HuH-7 (cell line): ENCODE data around the gene RNF43.

Source experiments
- DNase-seq: peaks from one replicate; pipeline ENCODE4 v3.0.0; 2011; ENCODE audit warnings: low spot score

RNF43 gene

GRCh38 chr17:58417300-58418092 is at the start of gene RNF43:
RNF43 (minus strand) TSS chr17:58417534; CDS start chr17:58415577, 1,957 bp downstream.
- peak; percentile 75 for DNase-seq

GRCh38 chr17:58455491-58455890 is 38.2 kb upstream of the RNF43 start:
- DNase-seq: no peak

- DNase-seq: no peak
These were observed 35.4 kb upstream of the RNF43 start for GRCh38 chr17:58452738-58453137.

- DNase-seq: peak; percentile 69
These were observed 30.0 kb upstream of the RNF43 start for GRCh38 chr17:58447039-58447975.

- DNase-seq: no peak
These were observed 28.8 kb upstream of the RNF43 start for GRCh38 chr17:58446086-58446485.

- DNase-seq: no peak
These were observed 19.5 kb upstream of the RNF43 start for GRCh38 chr17:58436805-58437239.

- DNase-seq: no peak
These were observed 18.9 kb upstream of the RNF43 start for GRCh38 chr17:58436245-58436644.

- no peak for DNase-seq
These were observed 15.7 kb upstream of the RNF43 start for GRCh38 chr17:58432806-58433573.

- no peak for DNase-seq
These were observed 10.5 kb upstream of the RNF43 start for GRCh38 chr17:58427807-58428206.

GRCh38 chr17:58421711-58422110 is 4.4 kb upstream of the RNF43 start:
- no peak for DNase-seq

GRCh38 chr17:58420827-58421226 is 3.5 kb upstream of the RNF43 start:
- DNase-seq: no peak

GRCh38 chr17:58416937-58417299 is 416 bp downstream of the RNF43 start:
- no peak for DNase-seq

- no peak for DNase-seq
These were observed 938 bp downstream of the RNF43 start for GRCh38 chr17:58416396-58416795.

- DNase-seq: peak; percentile 30
These were observed 1.8 kb downstream of the RNF43 start for GRCh38 chr17:58415371-58416055.

- DNase-seq: no peak
These were observed 2.7 kb downstream of the RNF43 start for GRCh38 chr17:58414596-58414997.

GRCh38 chr17:58413684-58414083 is 3.6 kb downstream of the RNF43 start:
- DNase-seq: no peak

GRCh38 chr17:58412961-58413586 is 4.3 kb downstream of the RNF43 start:
- peak; percentile 19 for DNase-seq

- no peak for DNase-seq
These were observed 5.2 kb downstream of the RNF43 start for GRCh38 chr17:58412064-58412703.

GRCh38 chr17:58411408-58411894 is 5.9 kb downstream of the RNF43 start:
- no peak for DNase-seq

- DNase-seq: no peak
These were observed 6.5 kb downstream of the RNF43 start for GRCh38 chr17:58410714-58411407.
